ENCODE data around the gene CARD6.

DNA sequence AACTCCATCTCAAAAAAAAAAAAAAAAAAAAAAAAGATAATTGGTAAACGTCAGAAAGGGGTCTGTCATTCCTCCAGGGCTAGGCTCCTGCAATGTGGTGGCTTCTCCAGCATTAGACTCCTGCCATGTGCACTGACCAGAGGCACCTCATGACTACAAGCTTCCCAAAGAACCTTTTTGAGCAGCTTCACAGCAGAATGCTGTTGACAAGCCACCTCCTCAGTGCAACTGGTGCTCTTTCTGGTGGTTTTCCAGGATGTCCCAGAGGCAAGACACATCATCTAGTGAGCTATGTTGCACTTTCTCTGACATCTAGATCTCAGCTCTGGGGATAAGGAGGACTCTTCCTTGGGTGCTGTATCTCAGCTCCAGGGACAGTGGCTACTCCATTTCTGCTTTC is 17.7 kb upstream of the CARD6 start:
- TF ChIP-seq EZH2 (IDR thresholded peaks at IDR 0.05; ENCODE audit: borderline replicate concordance) (no peak), EZH2phosphoT487 (IDR thresholded peaks at IDR 0.05; ENCODE audit: low read depth, severe bottlenecking, unreplicated experiment) (no peak)
- TF ChIP-seq, protein P1, sequence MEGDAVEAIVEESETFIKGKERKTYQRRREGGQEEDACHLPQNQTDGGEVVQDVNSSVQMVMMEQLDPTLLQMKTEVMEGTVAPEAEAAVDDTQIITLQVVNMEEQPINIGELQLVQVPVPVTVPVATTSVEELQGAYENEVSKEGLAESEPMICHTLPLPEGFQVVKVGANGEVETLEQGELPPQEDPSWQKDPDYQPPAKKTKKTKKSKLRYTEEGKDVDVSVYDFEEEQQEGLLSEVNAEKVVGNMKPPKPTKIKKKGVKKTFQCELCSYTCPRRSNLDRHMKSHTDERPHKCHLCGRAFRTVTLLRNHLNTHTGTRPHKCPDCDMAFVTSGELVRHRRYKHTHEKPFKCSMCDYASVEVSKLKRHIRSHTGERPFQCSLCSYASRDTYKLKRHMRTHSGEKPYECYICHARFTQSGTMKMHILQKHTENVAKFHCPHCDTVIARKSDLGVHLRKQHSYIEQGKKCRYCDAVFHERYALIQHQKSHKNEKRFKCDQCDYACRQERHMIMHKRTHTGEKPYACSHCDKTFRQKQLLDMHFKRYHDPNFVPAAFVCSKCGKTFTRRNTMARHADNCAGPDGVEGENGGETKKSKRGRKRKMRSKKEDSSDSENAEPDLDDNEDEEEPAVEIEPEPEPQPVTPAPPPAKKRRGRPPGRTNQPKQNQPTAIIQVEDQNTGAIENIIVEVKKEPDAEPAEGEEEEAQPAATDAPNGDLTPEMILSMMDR (IDR thresholded peaks at IDR 0.05; ENCODE audit: poor library complexity): no peak

All from hepatocyte (in vitro differentiated cells).